ENCODE measurements around the gene SLC1A7. TPM values are rescaled to one million over a fixed set of nuclear protein-coding genes. Genes with fewer than 3 reads are reported as not detected.

SLC1A7 gene
- total RNA-seq, 6 experiments from 2014 or later = 0.31 to 1.3 (median 0.61) TPM

- TF ChIP-seq CTCF (IDR thresholded peaks at IDR 0.05) (no peak), POLR2A (IDR thresholded peaks at IDR 0.05) (no peak)
- no peak overlapping the region for H3K27ac ChIP-seq
- DNase-seq (no peak), ATAC-seq (peak in 1 of 4 donors; percentile 9)
- H3K4me3 ChIP-seq = peak overlapping the region in 2 of 3 donors; percentile 44 to 45
- peaks cover 0 to 5% (median 2%) of the 10 kb centered on the region in 4 donors for H3K4me1 ChIP-seq
- peaks cover 0 to 3% of the 10 kb centered on the region in 2 donors for H3K27me3 ChIP-seq
- no peaks in the 10 kb centered on the region for H3K9me3 ChIP-seq
- H3K36me3 ChIP-seq = no peaks in the 10 kb centered on the region
- WGBS (ENCODE audit: insufficient coverage, low coverage, low lambda C conversion rate, missing lambda C conversion rate) = 60% methylated on average over 5 of the region's 19 CpGs
- intact Hi-C loops (cut with DNase I) = no loop called here
Observed at GRCh38 chr1:53061123-53061858, 81.1 kb downstream of the SLC1A7 start.

- DNase-seq = no peak
- H3K27me3 ChIP-seq = peaks cover 0 to 3% of the 10 kb centered on the region in 2 donors
- no peaks in the 10 kb centered on the region for H3K36me3 ChIP-seq
- H3K9me3 ChIP-seq = no peaks in the 10 kb centered on the region
- intact Hi-C loops (cut with DNase I) = no loop called here
- H3K4me3 ChIP-seq = no peak overlapping the region
- H3K27ac ChIP-seq = no peak overlapping the region
- ATAC-seq = no peak
- 25% methylated on average over 1 of the region's 1 CpG for WGBS (ENCODE audit: insufficient coverage, low coverage, low lambda C conversion rate, missing lambda C conversion rate)
- TF ChIP-seq CTCF (IDR thresholded peaks at IDR 0.05) (no peak), POLR2A (IDR thresholded peaks at IDR 0.05) (no peak)
- peaks cover 0 to 5% (median 2%) of the 10 kb centered on the region in 4 donors for H3K4me1 ChIP-seq
Observed at GRCh38 chr1:53060579-53060978, 81.9 kb downstream of the SLC1A7 start.

- WGBS (ENCODE audit: insufficient coverage, low coverage, low lambda C conversion rate, missing lambda C conversion rate) = 58% methylated on average over 2 of the region's 2 CpGs
- Histone ChIP-seq H3K36me3 (peaks cover 0 to 15% (median 2%) of the 10 kb centered on the region in 4 donors), H3K4me3 (no peak overlapping the region), H3K27ac (no peak overlapping the region), H3K27me3 (peaks cover 0 to under 1% of the 10 kb centered on the region in 2 donors), H3K9me3 (no peaks in the 10 kb centered on the region), H3K4me1 (peaks cover 0 to 4% (median under 1%) of the 10 kb centered on the region in 4 donors)
- TF ChIP-seq CTCF (IDR thresholded peaks at IDR 0.05) = no peak
- TF ChIP-seq POLR2A (IDR thresholded peaks at IDR 0.05) = no peak
- ATAC-seq (no peak), DNase-seq (no peak)
- intact Hi-C loops (cut with DNase I) = no loop called here
Observed at GRCh38 chr1:53057127-53057526, 85.3 kb downstream of the SLC1A7 start.

- H3K27me3 ChIP-seq = no peaks in the 10 kb centered on the region
- 19% methylated on average over 1 of the region's 1 CpG for WGBS (ENCODE audit: insufficient coverage, low coverage, low lambda C conversion rate, missing lambda C conversion rate)
- DNase-seq = no peak
- no peak for ATAC-seq
- peaks cover 0 to 6% (median 1%) of the 10 kb centered on the region in 4 donors for H3K4me1 ChIP-seq
- intact Hi-C loops (cut with DNase I) = no loop called here
- H3K36me3 ChIP-seq = peaks cover 0 to 67% (median 29%) of the 10 kb centered on the region in 4 donors
- no peak overlapping the region for H3K27ac ChIP-seq
- H3K9me3 ChIP-seq = no peaks in the 10 kb centered on the region
- H3K4me3 ChIP-seq = no peak overlapping the region
- TF ChIP-seq POLR2A (IDR thresholded peaks at IDR 0.05) (no peak), CTCF (IDR thresholded peaks at IDR 0.05) (no peak)
Observed at GRCh38 chr1:53051676-53052075, 90.8 kb downstream of the SLC1A7 start.
